Rectal smooth muscle tissue (tissue), 1 donor: ENCODE measurements around the gene ITGAE.
"Not testable (repeated sequence)": the region's sequence is repeated elsewhere in the genome, so short reads cannot be mapped to it uniquely, and the experiment has no call there.

Experiments
- H3K27ac ChIP-seq: one replicate; pipeline ENCODE4 v1.7.0; 2013; ENCODE audit warnings: low read depth, low read length, inconsistent platforms
- H3K27me3 ChIP-seq: one replicate; pipeline ENCODE4 v1.7.0; 2013; ENCODE audit warnings: low read length; ENCODE audit not compliant: control insufficient read depth, insufficient read depth
- H3K36me3 ChIP-seq: one replicate; pipeline ENCODE4 v1.7.0; 2013; ENCODE audit warnings: low read length; ENCODE audit not compliant: control insufficient read depth, insufficient read depth
- H3K4me1 ChIP-seq: one replicate; pipeline ENCODE4 v1.7.0; 2013; ENCODE audit warnings: low read length; ENCODE audit not compliant: control insufficient read depth, insufficient read depth
- H3K4me3 ChIP-seq: one replicate; pipeline ENCODE4 v1.7.0; 2013; ENCODE audit warnings: low read length
- H3K9ac ChIP-seq: one replicate; pipeline ENCODE4 v1.7.0; 2013; ENCODE audit warnings: low read length

ITGAE gene

GRCh38 chr17:3745071-3745470 lies 55.9 kb downstream of the ITGAE start:
- no peaks in the 10 kb centered on the region for H3K36me3 ChIP-seq
- H3K27ac ChIP-seq: no peak overlapping the region
- H3K27me3 ChIP-seq: no peaks in the 10 kb centered on the region
- H3K9ac ChIP-seq: no peak overlapping the region
- no peak overlapping the region for H3K4me3 ChIP-seq
- no peaks in the 10 kb centered on the region for H3K4me1 ChIP-seq

- no peaks in the 10 kb centered on the region for H3K4me1 ChIP-seq
- no peak overlapping the region for H3K27ac ChIP-seq
- H3K27me3 ChIP-seq: no peaks in the 10 kb centered on the region
- H3K4me3 ChIP-seq: no peak overlapping the region
- H3K9ac ChIP-seq: no peak overlapping the region
- no peaks in the 10 kb centered on the region for H3K36me3 ChIP-seq
These were observed 57.0 kb downstream of the ITGAE start for GRCh38 chr17:3744014-3744413.

- Histone ChIP-seq H3K27me3 (no peaks in the 10 kb centered on the region), H3K9ac (no peak overlapping the region), H3K36me3 (no peaks in the 10 kb centered on the region), H3K27ac (no peak overlapping the region), H3K4me3 (no peak overlapping the region), H3K4me1 (peaks cover 8% of the 10 kb centered on the region)
These were observed 60.3 kb downstream of the ITGAE start for GRCh38 chr17:3740611-3741073.

GRCh38 chr17:3739422-3740124 lies 61.4 kb downstream of the ITGAE start:
- Histone ChIP-seq H3K27ac (no peak overlapping the region), H3K36me3 (no peaks in the 10 kb centered on the region), H3K4me3 (no peak overlapping the region), H3K4me1 (peaks cover 8% of the 10 kb centered on the region), H3K9ac (no peak overlapping the region), H3K27me3 (no peaks in the 10 kb centered on the region)

GRCh38 chr17:3738562-3739295 lies 62.3 kb downstream of the ITGAE start:
- H3K36me3 ChIP-seq: no peaks in the 10 kb centered on the region
- H3K4me1 ChIP-seq: peaks cover 8% of the 10 kb centered on the region
- no peak overlapping the region for H3K4me3 ChIP-seq
- H3K27ac ChIP-seq: no peak overlapping the region
- H3K27me3 ChIP-seq: no peaks in the 10 kb centered on the region
- H3K9ac ChIP-seq: no peak overlapping the region

- Histone ChIP-seq H3K9ac (no peak overlapping the region), H3K27ac (no peak overlapping the region), H3K4me3 (no peak overlapping the region), H3K36me3 (no peaks in the 10 kb centered on the region), H3K27me3 (no peaks in the 10 kb centered on the region), H3K4me1 (peaks cover 8% of the 10 kb centered on the region)
These were observed 65.5 kb downstream of the ITGAE start for GRCh38 chr17:3735515-3735914.

GRCh38 chr17:3734911-3735276 lies 66.1 kb downstream of the ITGAE start:
- H3K36me3 ChIP-seq, H3K4me1 ChIP-seq, H3K9ac ChIP-seq, H3K27me3 ChIP-seq, H3K27ac ChIP-seq, H3K4me3 ChIP-seq: not testable (repeated sequence)

- no peak overlapping the region for H3K4me3 ChIP-seq
- H3K27me3 ChIP-seq: no peaks in the 10 kb centered on the region
- no peak overlapping the region for H3K27ac ChIP-seq
- no peak overlapping the region for H3K9ac ChIP-seq
- no peaks in the 10 kb centered on the region for H3K36me3 ChIP-seq
- no peaks in the 10 kb centered on the region for H3K4me1 ChIP-seq
These were observed 68.8 kb downstream of the ITGAE start for GRCh38 chr17:3732210-3732621.

- H3K4me1 ChIP-seq: no peaks in the 10 kb centered on the region
- H3K36me3 ChIP-seq: no peaks in the 10 kb centered on the region
- H3K4me3 ChIP-seq: no peak overlapping the region
- no peak overlapping the region for H3K27ac ChIP-seq
- H3K9ac ChIP-seq: no peak overlapping the region
- no peaks in the 10 kb centered on the region for H3K27me3 ChIP-seq
These were observed 70.0 kb downstream of the ITGAE start for GRCh38 chr17:3730881-3731429.

GRCh38 chr17:3729881-3730280 lies 71.1 kb downstream of the ITGAE start:
- H3K4me1 ChIP-seq: no peaks in the 10 kb centered on the region
- no peak overlapping the region for H3K27ac ChIP-seq
- H3K9ac ChIP-seq: no peak overlapping the region

GRCh38 chr17:3728099-3728498 lies 72.9 kb downstream of the ITGAE start:
- not testable (repeated sequence) for H3K4me3 ChIP-seq, H3K27me3 ChIP-seq, H3K9ac ChIP-seq, H3K36me3 ChIP-seq, H3K27ac ChIP-seq, H3K4me1 ChIP-seq

More at GRCh38 chr17:3729881-3730280, 71.1 kb downstream of the ITGAE start:
- Histone ChIP-seq H3K4me3 (no peak overlapping the region), H3K27me3 (no peaks in the 10 kb centered on the region), H3K36me3 (no peaks in the 10 kb centered on the region)

- Histone ChIP-seq H3K4me1 (peaks cover 13% of the 10 kb centered on the region), H3K27me3 (no peaks in the 10 kb centered on the region), H3K36me3 (no peaks in the 10 kb centered on the region), H3K4me3 (no peak overlapping the region), H3K9ac (no peak overlapping the region), H3K27ac (no peak overlapping the region)
These were observed 73.9 kb downstream of the ITGAE start for GRCh38 chr17:3727041-3727440.
